SU-DHL-6 (cell line): ENCODE results near the gene HARBI1.

Source experiments
- H2AFZ ChIP-seq: fragments of 200-600 bp; sonication (generic); 2 replicates; pipeline ENCODE4 v1.6.1; 2014; ENCODE audit warnings: low read depth, mild to moderate bottlenecking, moderate library complexity, mixed read lengths, antibody characterized with exemption, low read length; ENCODE audit not compliant: severe bottlenecking
- H3F3A ChIP-seq: fragments of 200-600 bp; shearing (Covaris generic); 2 replicates; pipeline ENCODE4 v1.6.0; 2016; ENCODE audit warnings: antibody characterized with exemption, mild to moderate bottlenecking; ENCODE audit not compliant: insufficient read depth
- H3K27ac ChIP-seq: fragments of 200-600 bp; sonication (generic); 2 replicates; pipeline ENCODE4 v1.5.1; 2016; ENCODE audit warnings: low read depth, mild to moderate bottlenecking, low read length, moderate library complexity, mixed read lengths
- H3K27me3 ChIP-seq: fragments of 200-600 bp; sonication (generic), shearing (Covaris generic); 2 replicates; pipeline ENCODE4 v1.6.0; 2014; ENCODE audit warnings: mild to moderate bottlenecking, low read length
- H3K36me3 ChIP-seq: fragments of 200-600 bp; sonication (generic); 2 replicates; pipeline ENCODE4 v1.6.1; 2014; ENCODE audit warnings: mild to moderate bottlenecking, low read length, mixed read lengths
- H3K4me2 ChIP-seq: fragments of 300-600, 200-600 bp; shearing (Covaris generic), sonication (generic); 2 replicates; pipeline ENCODE4 v1.6.0; 2014; ENCODE audit warnings: low read length, low read depth, mild to moderate bottlenecking; ENCODE audit not compliant: poor library complexity, severe bottlenecking
- H3K4me3 ChIP-seq: fragments of 200-600 bp; sonication (generic); 2 replicates; pipeline ENCODE4 v1.5.1; 2014; ENCODE audit warnings: antibody characterized with exemption, low read length, mild to moderate bottlenecking, mixed read lengths; ENCODE audit not compliant: insufficient read depth, poor library complexity, severe bottlenecking
- H3K79me2 ChIP-seq: fragments of 200-600 bp; sonication (generic); 2 replicates; pipeline ENCODE4 v1.6.1; 2014; ENCODE audit warnings: mild to moderate bottlenecking, low read length, moderate library complexity; ENCODE audit not compliant: insufficient read depth
- H3K9ac ChIP-seq: fragments of 200-600 bp; sonication (generic); 2 replicates; pipeline ENCODE4 v1.7.0; 2014; ENCODE audit warnings: mild to moderate bottlenecking, low read length
- H3K9me2 ChIP-seq: fragments of 200-600 bp; sonication (generic); replicated peaks from 2 replicates; pipeline ENCODE4 v1.6.1; 2014; ENCODE audit warnings: low read length; ENCODE audit not compliant: insufficient read depth
- H3K9me3 ChIP-seq: fragments of 200-600 bp; sonication (generic); 2 replicates; pipeline ENCODE4 v1.6.1; 2014; ENCODE audit warnings: low read length, mixed read lengths; ENCODE audit not compliant: insufficient read depth
- H4K20me1 ChIP-seq: fragments of 200-600 bp; sonication (generic); 2 replicates; pipeline ENCODE4 v1.6.1; 2014; ENCODE audit warnings: low read depth, mild to moderate bottlenecking, antibody characterized with exemption, low read length, moderate library complexity, mixed read lengths
- EZH2phosphoT487 ChIP-seq: fragments of 200-600 bp; sonication (generic), shearing (Covaris generic); conservative IDR thresholded peaks from 2 replicates; pipeline ENCODE4 v1.6.1; 2018; ENCODE audit warnings: mild to moderate bottlenecking, antibody characterized with exemption, low read length, moderate library complexity, mixed read lengths
- TF ChIP-seq, protein P1 (sequence below): fragments of 200-600 bp; sonication (generic); IDR thresholded peaks from one replicate; pipeline ENCODE4 v1.5.1; 2017; ENCODE audit warnings: antibody characterized with exemption, mild to moderate bottlenecking, low read length, moderate library complexity; ENCODE audit not compliant: insufficient read depth, poor library complexity, severe bottlenecking

HARBI1 gene

GRCh38 chr11:46593550-46594373 is 23.3 kb downstream of the HARBI1 start, which contains the start of gene AMBRA1:
AMBRA1 (minus strand) TSS chr11:46594023; CDS start chr11:46548380, 45,643 bp downstream.
- Histone ChIP-seq H3K9ac (peak within 1 kb of the TSS; percentile 95), H4K20me1 (no peaks in the 10 kb centered on the region), H3K4me3 (peak within 1 kb of the TSS; percentile 99), H3K27me3 (no peaks in the 10 kb centered on the region), H3K9me3 (no peaks in the 10 kb centered on the region), H3K79me2 (peaks cover 50% of the 10 kb centered on the region), H3K4me2 (peak within 1 kb of the TSS; percentile 75), H2AFZ (peak within 1 kb of the TSS; percentile 95), H3K36me3 (no peaks in the 10 kb centered on the region), H3K27ac (peak within 1 kb of the TSS; percentile 29; the same call in 1 of the 2 replicates), H3F3A (peaks cover 4% of the 10 kb centered on the region; the same call in 1 of the 2 replicates), H3K9me2 (no peaks in the 10 kb centered on the region)
- TF ChIP-seq EZH2phosphoT487 = no peak
- TF ChIP-seq, protein P1, sequence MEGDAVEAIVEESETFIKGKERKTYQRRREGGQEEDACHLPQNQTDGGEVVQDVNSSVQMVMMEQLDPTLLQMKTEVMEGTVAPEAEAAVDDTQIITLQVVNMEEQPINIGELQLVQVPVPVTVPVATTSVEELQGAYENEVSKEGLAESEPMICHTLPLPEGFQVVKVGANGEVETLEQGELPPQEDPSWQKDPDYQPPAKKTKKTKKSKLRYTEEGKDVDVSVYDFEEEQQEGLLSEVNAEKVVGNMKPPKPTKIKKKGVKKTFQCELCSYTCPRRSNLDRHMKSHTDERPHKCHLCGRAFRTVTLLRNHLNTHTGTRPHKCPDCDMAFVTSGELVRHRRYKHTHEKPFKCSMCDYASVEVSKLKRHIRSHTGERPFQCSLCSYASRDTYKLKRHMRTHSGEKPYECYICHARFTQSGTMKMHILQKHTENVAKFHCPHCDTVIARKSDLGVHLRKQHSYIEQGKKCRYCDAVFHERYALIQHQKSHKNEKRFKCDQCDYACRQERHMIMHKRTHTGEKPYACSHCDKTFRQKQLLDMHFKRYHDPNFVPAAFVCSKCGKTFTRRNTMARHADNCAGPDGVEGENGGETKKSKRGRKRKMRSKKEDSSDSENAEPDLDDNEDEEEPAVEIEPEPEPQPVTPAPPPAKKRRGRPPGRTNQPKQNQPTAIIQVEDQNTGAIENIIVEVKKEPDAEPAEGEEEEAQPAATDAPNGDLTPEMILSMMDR = no peak

- Histone ChIP-seq H3K9ac (no peak overlapping the region), H2AFZ (no peak overlapping the region), H3K79me2 (peaks cover 77% of the 10 kb centered on the region), H3K9me2 (no peaks in the 10 kb centered on the region), H3K36me3 (no peaks in the 10 kb centered on the region), H3K4me3 (no peak overlapping the region), H4K20me1 (no peaks in the 10 kb centered on the region), H3K4me2 (peak overlapping the region; percentile 6), H3K9me3 (no peaks in the 10 kb centered on the region), H3K27ac (no peak overlapping the region), H3K27me3 (no peaks in the 10 kb centered on the region), H3F3A (peaks cover 9% of the 10 kb centered on the region; the same call in 1 of the 2 replicates)
- TF ChIP-seq EZH2phosphoT487 = no peak
- TF ChIP-seq, protein P1 = no peak
These were observed 26.1 kb downstream of the HARBI1 start for GRCh38 chr11:46590740-46591605.

GRCh38 chr11:46588915-46589314 is 28.1 kb downstream of the HARBI1 start:
- Histone ChIP-seq H3K36me3 (no peaks in the 10 kb centered on the region), H3K9me3 (no peaks in the 10 kb centered on the region), H3K9ac (no peak overlapping the region), H3K27ac (no peak overlapping the region), H3F3A (peaks cover 9% of the 10 kb centered on the region; the same call in 1 of the 2 replicates), H3K27me3 (no peaks in the 10 kb centered on the region), H3K9me2 (no peaks in the 10 kb centered on the region), H4K20me1 (no peaks in the 10 kb centered on the region), H3K4me2 (no peak overlapping the region), H3K79me2 (peaks cover 86% of the 10 kb centered on the region), H3K4me3 (no peak overlapping the region), H2AFZ (no peak overlapping the region)
- no peak for TF ChIP-seq EZH2phosphoT487
